Measurements from ENCODE around the gene PHF14. TPM values are rescaled to one million over a fixed set of nuclear protein-coding genes. Genes with fewer than 3 reads are reported as not detected.
"Not testable (repeated sequence)": the region's sequence is repeated elsewhere in the genome, so short reads cannot be mapped to it uniquely, and the experiment has no call there.

Gene PHF14
- total and polyA plus RNA-seq, 2 donors (not counting 3 experiments of a cell fraction or from before 2014, with no cell fraction given), result 8.8 to 43.4 TPM

DNA sequence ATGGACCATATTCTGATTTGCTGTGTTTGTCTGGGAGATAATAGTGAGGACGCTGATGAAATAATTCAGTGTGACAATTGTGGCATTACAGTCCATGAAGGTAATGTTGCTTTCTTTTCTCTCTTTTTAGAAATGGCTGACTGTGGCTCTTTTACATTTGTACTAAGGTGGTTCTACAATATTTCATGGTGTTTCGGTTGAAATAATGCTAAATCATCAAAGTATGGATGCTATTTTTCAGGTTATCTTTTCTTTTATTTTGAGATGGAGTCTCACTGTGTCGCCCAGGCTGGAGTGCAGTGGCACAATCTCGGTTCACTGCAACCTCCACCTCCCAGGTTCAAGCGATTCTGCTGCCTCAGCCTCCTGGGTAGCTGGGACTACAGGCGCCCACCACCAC is 17.1 kb downstream of the PHF14 start:
- CTCF ChIA-PET; H3K4me3 ChIP-seq (replicated peaks in 1 of 3; ENCODE audit: insufficient read depth in 1 of 3, low read depth in 1 of 3, low read length in 3 of 3); POLR2A ChIA-PET; H3K9ac ChIP-seq (replicated peaks; ENCODE audit: extremely low read depth, insufficient read depth, low read length); H3K9me3 ChIP-seq (replicated peaks; ENCODE audit: control insufficient read depth, insufficient read depth, low read length); H3K36me3 ChIP-seq (ENCODE audit: control insufficient read depth in 2 of 2, extremely low read depth in 1 of 2, insufficient read depth in 2 of 2, low read length in 2 of 2); H4K20me1 ChIP-seq (replicated peaks; ENCODE audit: control insufficient read depth, extremely low read depth, insufficient read depth, low read length); H3K4me2 ChIP-seq (ENCODE audit: insufficient read depth, low read length); BruUV-seq (replicated peaks); H3K27ac ChIP-seq (ENCODE audit: insufficient read depth, low read depth, low read length); DNase-seq (ENCODE audit: low read depth, low spot score); H2AFZ ChIP-seq (ENCODE audit: low read depth, low read length); intact Hi-C loops (cut with micrococcal nuclease); dilution Hi-C loops (cut with MboI; ENCODE audit: extremely low pct_ligation_motif_present, low sequenced_read_pairs); H3K9me1 ChIP-seq (replicated peaks; ENCODE audit: control insufficient read depth, extremely low read depth, insufficient read depth, low read length); FAIRE-seq; H3K27me3 ChIP-seq (ENCODE audit: control insufficient read depth in 2 of 2, insufficient read depth in 2 of 2, low read length in 2 of 2); H3K79me2 ChIP-seq (ENCODE audit: control insufficient read depth, insufficient read depth, low read length); H3K4me1 ChIP-seq (ENCODE audit: control insufficient read depth, extremely low read depth, insufficient read depth, low read length): not testable (repeated sequence)

DNA sequence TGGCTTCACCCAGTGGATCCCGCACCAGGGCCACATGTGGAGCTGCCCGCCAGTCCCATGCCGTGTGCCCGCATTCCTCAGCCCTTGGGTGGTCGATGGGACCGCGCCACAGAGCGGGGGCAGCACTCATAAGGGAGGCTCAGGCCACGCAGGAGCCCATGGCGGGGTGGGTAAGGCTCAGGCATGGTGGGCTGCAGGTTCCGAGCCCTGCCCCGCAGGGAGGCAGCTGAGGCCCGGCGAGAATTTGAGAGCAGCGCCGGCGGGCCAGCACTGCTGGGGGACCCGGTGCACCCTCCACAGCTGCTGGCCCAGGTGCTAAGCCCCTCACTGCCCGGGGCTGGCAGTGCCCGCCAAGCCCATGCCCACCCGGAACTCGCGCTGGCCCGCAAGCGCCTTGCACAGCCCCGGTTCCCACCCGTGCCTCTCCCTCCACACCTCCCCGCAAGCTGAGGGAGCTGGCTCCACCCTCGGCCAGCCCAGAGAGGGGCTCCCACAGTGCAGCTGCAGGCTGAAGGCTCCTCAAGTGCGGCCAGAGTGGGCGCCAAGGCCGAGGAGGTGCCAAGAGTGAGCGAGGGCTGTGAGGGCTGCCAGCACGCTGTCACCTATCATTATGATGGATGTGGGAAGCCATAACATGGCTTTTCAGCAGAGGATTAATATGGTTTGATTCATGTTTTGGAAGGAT is 22.0 kb downstream of the PHF14 start:
- H3K4me2 ChIP-seq (ENCODE audit: insufficient read depth, low read length); FAIRE-seq; H3K4me3 ChIP-seq (replicated peaks in 1 of 3; ENCODE audit: insufficient read depth in 1 of 3, low read depth in 1 of 3, low read length in 3 of 3); intact Hi-C loops (cut with micrococcal nuclease); H3K9me3 ChIP-seq (replicated peaks; ENCODE audit: control insufficient read depth, insufficient read depth, low read length); POLR2A ChIA-PET; H3K9ac ChIP-seq (replicated peaks; ENCODE audit: extremely low read depth, insufficient read depth, low read length); H3K36me3 ChIP-seq (ENCODE audit: control insufficient read depth in 2 of 2, extremely low read depth in 1 of 2, insufficient read depth in 2 of 2, low read length in 2 of 2); H4K20me1 ChIP-seq (replicated peaks; ENCODE audit: control insufficient read depth, extremely low read depth, insufficient read depth, low read length); H3K27ac ChIP-seq (ENCODE audit: insufficient read depth, low read depth, low read length); H3K27me3 ChIP-seq (ENCODE audit: control insufficient read depth in 2 of 2, insufficient read depth in 2 of 2, low read length in 2 of 2); BruUV-seq (replicated peaks); dilution Hi-C loops (cut with MboI; ENCODE audit: extremely low pct_ligation_motif_present, low sequenced_read_pairs); H3K9me1 ChIP-seq (replicated peaks; ENCODE audit: control insufficient read depth, extremely low read depth, insufficient read depth, low read length); CTCF ChIA-PET; H3K4me1 ChIP-seq (ENCODE audit: control insufficient read depth, extremely low read depth, insufficient read depth, low read length); H2AFZ ChIP-seq (ENCODE audit: low read depth, low read length); DNase-seq (ENCODE audit: low read depth, low spot score): not testable (repeated sequence)
- H3K79me2 ChIP-seq (ENCODE audit: control insufficient read depth, insufficient read depth, low read length), result peaks cover 23% of the 10 kb centered on the region
